GM12865 (cell line): Measurements from ENCODE around the gene ECT2L.

ENCODE experiments used
- DNase-seq: peaks from one replicate; pipeline ENCODE4 v3.0.0; 2010; ENCODE audit warnings: low read depth
- H3K4me3 ChIP-seq: 2 replicates; pipeline ENCODE4 v1.5.1; 2011; ENCODE audit warnings: mild to moderate bottlenecking, low read depth, low read length, control low read depth
- TF ChIP-seq, protein P1 (sequence below): IDR thresholded peaks from 2 replicates; pipeline ENCODE4 v1.5.1; 2011; ENCODE audit warnings: low read length, control low read depth, low read depth, inconsistent platforms; ENCODE audit not compliant: insufficient read depth; ENCODE audit errors: missing control alignments

The ECT2L gene

GRCh38 chr6:138873191-138873590 is 77.3 kb downstream of the ECT2L start:
- TF ChIP-seq, protein P1, sequence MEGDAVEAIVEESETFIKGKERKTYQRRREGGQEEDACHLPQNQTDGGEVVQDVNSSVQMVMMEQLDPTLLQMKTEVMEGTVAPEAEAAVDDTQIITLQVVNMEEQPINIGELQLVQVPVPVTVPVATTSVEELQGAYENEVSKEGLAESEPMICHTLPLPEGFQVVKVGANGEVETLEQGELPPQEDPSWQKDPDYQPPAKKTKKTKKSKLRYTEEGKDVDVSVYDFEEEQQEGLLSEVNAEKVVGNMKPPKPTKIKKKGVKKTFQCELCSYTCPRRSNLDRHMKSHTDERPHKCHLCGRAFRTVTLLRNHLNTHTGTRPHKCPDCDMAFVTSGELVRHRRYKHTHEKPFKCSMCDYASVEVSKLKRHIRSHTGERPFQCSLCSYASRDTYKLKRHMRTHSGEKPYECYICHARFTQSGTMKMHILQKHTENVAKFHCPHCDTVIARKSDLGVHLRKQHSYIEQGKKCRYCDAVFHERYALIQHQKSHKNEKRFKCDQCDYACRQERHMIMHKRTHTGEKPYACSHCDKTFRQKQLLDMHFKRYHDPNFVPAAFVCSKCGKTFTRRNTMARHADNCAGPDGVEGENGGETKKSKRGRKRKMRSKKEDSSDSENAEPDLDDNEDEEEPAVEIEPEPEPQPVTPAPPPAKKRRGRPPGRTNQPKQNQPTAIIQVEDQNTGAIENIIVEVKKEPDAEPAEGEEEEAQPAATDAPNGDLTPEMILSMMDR: no peak

DNA sequence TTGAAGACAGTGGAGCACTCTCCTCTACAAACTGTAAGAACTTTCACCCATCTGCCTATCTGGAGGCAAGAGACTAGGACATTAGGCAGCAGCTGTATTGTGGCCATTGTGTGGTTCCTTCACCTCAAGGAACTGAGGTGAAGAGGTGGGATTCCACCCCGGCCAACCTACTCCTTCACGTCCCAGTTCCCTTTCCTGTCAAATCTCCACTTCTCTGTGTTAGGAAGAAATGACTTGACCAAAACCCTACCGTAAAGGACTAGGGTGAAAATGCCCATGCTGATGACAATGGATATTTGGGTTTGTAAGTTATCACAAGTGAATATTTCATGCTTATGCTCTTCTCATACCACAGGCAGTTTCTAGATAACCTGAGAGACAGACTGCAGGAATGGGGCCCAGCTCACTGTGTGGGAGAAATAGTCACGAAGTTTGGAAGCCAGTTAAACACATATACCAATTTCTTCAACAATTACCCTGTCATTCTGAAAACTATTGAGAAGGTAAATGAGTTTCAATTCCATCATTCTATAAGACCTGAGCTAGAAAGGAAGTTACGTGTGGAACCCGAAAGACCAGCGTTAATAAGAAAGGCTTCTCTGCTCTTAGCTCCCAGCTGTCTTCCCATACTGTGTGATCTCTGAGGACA is 86.6 kb downstream of the ECT2L start:
- TF ChIP-seq, protein P1: no peak
- peak; percentile 80 for DNase-seq
- no peak overlapping the region for H3K4me3 ChIP-seq

More at GRCh38 chr6:138873191-138873590, 77.3 kb downstream of the ECT2L start:
- H3K4me3 ChIP-seq: no peak overlapping the region
- DNase-seq: no peak

- H3K4me3 ChIP-seq: no peak overlapping the region
- DNase-seq: no peak
- TF ChIP-seq, protein P1: no peak
Measured at GRCh38 chr6:138885156-138885819, 89.4 kb downstream of the ECT2L start.

- no peak for DNase-seq
- H3K4me3 ChIP-seq: no peak overlapping the region
- TF ChIP-seq, protein P1: no peak
Measured at GRCh38 chr6:138891255-138891986, 95.5 kb downstream of the ECT2L start.

DNA sequence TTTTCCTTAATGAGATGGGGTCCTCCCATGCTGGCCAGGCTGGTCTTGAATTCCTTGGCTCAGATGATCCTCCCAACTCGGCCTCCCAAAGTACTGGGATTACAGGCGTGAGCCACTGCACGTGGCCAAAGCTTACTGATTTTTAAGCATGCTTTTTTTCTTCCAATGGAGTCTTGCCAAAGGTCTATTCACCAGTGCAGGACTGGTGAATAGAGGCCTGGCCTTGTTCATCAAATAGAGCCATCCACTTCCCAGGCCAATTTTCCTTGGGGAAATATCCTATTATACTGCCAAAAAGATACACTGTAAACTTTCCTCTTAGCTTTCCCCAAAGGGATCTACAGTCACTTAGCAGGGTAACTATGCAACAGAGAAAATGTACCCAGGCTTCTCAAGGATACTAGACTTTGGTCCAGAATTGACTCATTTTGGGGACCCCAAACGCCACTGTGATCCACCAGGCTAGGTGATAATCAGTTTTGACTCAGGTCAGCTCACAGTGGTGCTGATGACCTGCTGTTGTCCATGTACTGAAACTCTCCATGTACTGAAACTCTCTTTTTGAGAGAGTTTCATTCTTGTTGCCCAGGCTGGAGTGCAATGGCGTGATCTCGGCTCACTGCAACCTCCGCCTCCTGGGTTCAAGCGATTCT is 100.3 kb downstream of the ECT2L start:
- H3K4me3 ChIP-seq: no peak overlapping the region
- DNase-seq: peak; percentile 47
- TF ChIP-seq, protein P1: no peak

GRCh38 chr6:138897031-138897430 is 101.1 kb downstream of the ECT2L start:
- TF ChIP-seq, protein P1: no peak
- no peak for DNase-seq
- no peak overlapping the region for H3K4me3 ChIP-seq
